ENCODE measurements around the gene ESYT2. TPM values are rescaled to one million over a fixed set of nuclear protein-coding genes. Genes with fewer than 3 reads are reported as not detected.

The ESYT2 gene
- total and polyA plus RNA-seq, 2 experiments from 2014 or later, result 33.4 to 59.6 TPM

- Histone ChIP-seq H2AFZ (no peak overlapping the region), H3K27me3 (no peaks in the 10 kb centered on the region), H4K20me1 (ENCODE audit: insufficient read depth, poor library complexity, severe bottlenecking) (no peaks in the 10 kb centered on the region), H3K9me3 (ENCODE audit: low read depth) (no peaks in the 10 kb centered on the region), H3K4me3 (no peak overlapping the region), H3K27ac (no peak overlapping the region), H3K4me1 (ENCODE audit: insufficient read depth) (no peaks in the 10 kb centered on the region), H3K4me2 (no peak overlapping the region), H3K9me2 (replicated peaks; ENCODE audit: insufficient read depth) (no peaks in the 10 kb centered on the region), H3K79me2 (no peaks in the 10 kb centered on the region), H3K36me3 (replicated peaks; ENCODE audit: insufficient read depth, low read depth) (no peaks in the 10 kb centered on the region)
- DNase-seq (ENCODE audit: low spot score), result no peak
- no peak for TF ChIP-seq CTCF (IDR thresholded peaks at IDR 0.05; ENCODE audit: poor library complexity)
- no peak for TF ChIP-seq EZH2phosphoT487 (IDR thresholded peaks at IDR 0.05; ENCODE audit: low read depth, severe bottlenecking, unreplicated experiment)
- TF ChIP-seq EZH2 (IDR thresholded peaks at IDR 0.05; ENCODE audit: borderline replicate concordance), result no peak
- 92% methylated on average over 4 of the region's 4 CpGs for WGBS (ENCODE audit: low lambda C conversion rate, missing lambda C conversion rate)
Measured at GRCh38 chr7:158726277-158726807, 103.0 kb downstream of the ESYT2 start.

GRCh38 chr7:158725506-158725800 is 103.9 kb downstream of the ESYT2 start:
- Histone ChIP-seq H3K36me3 (replicated peaks; ENCODE audit: insufficient read depth, low read depth) (no peaks in the 10 kb centered on the region), H3K9me2 (replicated peaks; ENCODE audit: insufficient read depth) (no peaks in the 10 kb centered on the region), H4K20me1 (ENCODE audit: insufficient read depth, poor library complexity, severe bottlenecking) (no peaks in the 10 kb centered on the region), H3K9me3 (ENCODE audit: low read depth) (no peaks in the 10 kb centered on the region), H3K4me1 (ENCODE audit: insufficient read depth) (no peaks in the 10 kb centered on the region), H3K4me2 (no peak overlapping the region), H3K27ac (no peak overlapping the region), H3K79me2 (no peaks in the 10 kb centered on the region), H2AFZ (no peak overlapping the region), H3K27me3 (no peaks in the 10 kb centered on the region), H3K4me3 (no peak overlapping the region)
- TF ChIP-seq EZH2 (IDR thresholded peaks at IDR 0.05; ENCODE audit: borderline replicate concordance) (no peak), EZH2phosphoT487 (IDR thresholded peaks at IDR 0.05; ENCODE audit: low read depth, severe bottlenecking, unreplicated experiment) (no peak), CTCF (IDR thresholded peaks at IDR 0.05; ENCODE audit: poor library complexity) (no peak)
- 93% methylated on average over 4 of the region's 4 CpGs for WGBS (ENCODE audit: low lambda C conversion rate, missing lambda C conversion rate)
- DNase-seq (ENCODE audit: low spot score), result no peak

GRCh38 chr7:158724658-158725505 is 104.4 kb downstream of the ESYT2 start:
- Histone ChIP-seq H4K20me1 (ENCODE audit: insufficient read depth, poor library complexity, severe bottlenecking) (no peaks in the 10 kb centered on the region), H3K9me3 (ENCODE audit: low read depth) (no peaks in the 10 kb centered on the region), H3K4me1 (ENCODE audit: insufficient read depth) (no peaks in the 10 kb centered on the region), H3K27ac (no peak overlapping the region), H3K4me2 (no peak overlapping the region), H3K27me3 (no peaks in the 10 kb centered on the region), H3K36me3 (replicated peaks; ENCODE audit: insufficient read depth, low read depth) (no peaks in the 10 kb centered on the region), H2AFZ (no peak overlapping the region), H3K79me2 (no peaks in the 10 kb centered on the region), H3K9me2 (replicated peaks; ENCODE audit: insufficient read depth) (no peaks in the 10 kb centered on the region), H3K4me3 (no peak overlapping the region)
- TF ChIP-seq CTCF (IDR thresholded peaks at IDR 0.05; ENCODE audit: poor library complexity) (no peak), EZH2phosphoT487 (IDR thresholded peaks at IDR 0.05; ENCODE audit: low read depth, severe bottlenecking, unreplicated experiment) (no peak), EZH2 (IDR thresholded peaks at IDR 0.05; ENCODE audit: borderline replicate concordance) (no peak)
- DNase-seq (ENCODE audit: low spot score), result no peak
- 93% methylated on average over 21 of the region's 21 CpGs for WGBS (ENCODE audit: low lambda C conversion rate, missing lambda C conversion rate)

Data from hepatocyte (in vitro differentiated cells).